Ovary (tissue), 9 donors: ENCODE measurements around the gene SPOCK1. TPM values are rescaled to one million over a fixed set of nuclear protein-coding genes. Genes with fewer than 3 reads are reported as not detected.

Experiments used
- DNase-seq, 5 donors: peaks; one replicate each; pipeline ENCODE4 v3.0.0-alpha.2; 2019 to 2020
- H3K27ac ChIP-seq, 2 donors: fragments of 200-600 bp; one replicate each; pipeline versions ENCODE4 v1.5.1 to v1.8.0; 2019 to 2022
- H3K27me3 ChIP-seq: fragments of 200-600 bp; one replicate; pipeline ENCODE4 v1.8.0; 2022
- H3K36me3 ChIP-seq: fragments of 200-600 bp; sonication (generic); one replicate; pipeline ENCODE4 v1.5.1; 2019
- H3K4me1 ChIP-seq: one replicate; pipeline ENCODE4 v1.8.1; 2013; ENCODE audit warnings: mild to moderate bottlenecking, moderate library complexity; ENCODE audit not compliant: insufficient read depth
- H3K4me3 ChIP-seq: fragments of 200-600 bp; sonication (generic); one replicate; pipeline ENCODE4 v1.5.1; 2017
- H3K9me3 ChIP-seq, 2 donors: fragments of 200-600 bp in 1 of 2; sonication (generic) in 1 of 2; one replicate each; pipeline versions ENCODE4 v1.5.1 to v1.8.1; 2013 to 2019; ENCODE audit warnings: mild to moderate bottlenecking in 1 of 2, moderate library complexity in 1 of 2
- EP300 ChIP-seq: sonication (generic); formaldehyde crosslinking; IDR thresholded peaks from one replicate; pipeline ENCODE4 v1.6.1; 2017; ENCODE audit warnings: antibody characterized with exemption
- POLR2A ChIP-seq: fragments of 450-650 bp; IDR thresholded peaks from one replicate; pipeline ENCODE4 v1.6.1; 2017; ENCODE audit warnings: antibody characterized with exemption, mild to moderate bottlenecking, moderate library complexity
- WGBS, 3 donors: extraction: QIAGEN DNeasy Blood & Tissue Kit in 1 of 3; methylation state at CpG; one replicate each; pipeline versions ENCODE4 v1.1.5 to v1.1.7; 2013 to 2017; 5-methylcytosine and 5-hydroxymethylcytosine counted together
- intact Hi-C, 4 donors: fragments of 100-400 bp; cut with DNase I; formaldehyde crosslinking; loops; one replicate each; pipeline versions ENCODE4 v1.11.0 to v1.15.1; 2022 to 2023
- polyA plus RNA-seq, 2 donors: library from polyadenylated mRNA; stranded (reverse); fragments of 200-250 nt in 1 of 2; fragments of 350-450 nt in 1 of 2; fragmentation: Illumina TruSeq in 1 of 2; extraction: RNeasy Lipid Tissue Mini Kit (QIAGEN cat#74804) in 1 of 2; gene quantifications; one replicate each; pipeline ENCODE4 v1.2.3, GENCODE V29; 2013 to 2014
- total RNA-seq, 7 donors: library from RNA; depleted of rRNA in 2 of 7; stranded (reverse); fragments of >200 nt in 2 of 7; fragmentation: NEBNext Ultra II Directional in 3 of 7; extraction: Animal tissue kit (Norgen Biotek cat#: 25700) in 3 of 7; gene quantifications; one replicate each; pipeline versions ENCODE4 v1.1.0 to v1.2.4, GENCODE V29; 2016 to 2023
- TF ChIP-seq, protein P1 (sequence below), 3 donors: fragments of 450-650 bp in 2 of 3; fragments of 200-600 bp in 1 of 3; IDR thresholded peaks; one replicate each; pipeline versions ENCODE4 v1.5.1 to v1.8.0; 2016 to 2022; ENCODE audit warnings: antibody characterized with exemption in 3 of 3, mild to moderate bottlenecking in 1 of 3
- donor health status: DM: no; HTN: no; CAD: no; lungs with moderate emphysema.
- donor health status: DM: no; HTN: no; CAD: no.
- donor health status: Bipolar disorder and iron deficiency.
- donor health status: DM: yes; HTN: yes; CAD: no.
- donor health status: DM: no; HTN: no; CAD: no.
- donor health status: DM: yes; HTN: yes; CAD: no.

The SPOCK1 gene
- total and polyA plus RNA-seq, 9 donors, result 1.3 to 42.6 (median 10.8) TPM

DNA sequence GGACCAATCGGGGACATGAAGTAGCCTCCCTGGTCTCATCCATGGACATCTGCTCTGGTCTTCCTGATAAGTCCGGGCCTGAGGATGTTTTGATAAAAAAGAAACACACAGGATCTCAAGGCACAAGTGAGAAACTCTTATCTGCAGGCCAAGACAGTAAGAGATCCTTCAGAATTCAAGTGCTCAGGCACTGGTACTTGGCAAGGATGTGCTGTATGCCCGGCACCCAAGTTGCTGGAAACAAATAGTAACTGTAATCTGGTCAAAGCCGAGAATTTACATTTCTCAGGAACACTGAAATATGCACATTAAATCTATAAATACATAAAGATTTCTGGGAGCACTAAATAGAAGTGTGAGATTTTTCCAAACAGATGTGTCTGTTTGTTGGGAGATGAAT, 165.7 kb downstream of the SPOCK1 start:
- no peak overlapping the region for H3K27ac ChIP-seq
- H3K4me3 ChIP-seq, result no peak overlapping the region
- no peaks in the 10 kb centered on the region for H3K27me3 ChIP-seq
- H3K36me3 ChIP-seq, result no peaks in the 10 kb centered on the region
- intact Hi-C loops, result no loop called here
- DNase-seq, result no peak
- H3K9me3 ChIP-seq, result no peaks in the 10 kb centered on the region
- no peaks in the 10 kb centered on the region for H3K4me1 ChIP-seq
- TF ChIP-seq EP300, result no peak
- TF ChIP-seq, protein P1, sequence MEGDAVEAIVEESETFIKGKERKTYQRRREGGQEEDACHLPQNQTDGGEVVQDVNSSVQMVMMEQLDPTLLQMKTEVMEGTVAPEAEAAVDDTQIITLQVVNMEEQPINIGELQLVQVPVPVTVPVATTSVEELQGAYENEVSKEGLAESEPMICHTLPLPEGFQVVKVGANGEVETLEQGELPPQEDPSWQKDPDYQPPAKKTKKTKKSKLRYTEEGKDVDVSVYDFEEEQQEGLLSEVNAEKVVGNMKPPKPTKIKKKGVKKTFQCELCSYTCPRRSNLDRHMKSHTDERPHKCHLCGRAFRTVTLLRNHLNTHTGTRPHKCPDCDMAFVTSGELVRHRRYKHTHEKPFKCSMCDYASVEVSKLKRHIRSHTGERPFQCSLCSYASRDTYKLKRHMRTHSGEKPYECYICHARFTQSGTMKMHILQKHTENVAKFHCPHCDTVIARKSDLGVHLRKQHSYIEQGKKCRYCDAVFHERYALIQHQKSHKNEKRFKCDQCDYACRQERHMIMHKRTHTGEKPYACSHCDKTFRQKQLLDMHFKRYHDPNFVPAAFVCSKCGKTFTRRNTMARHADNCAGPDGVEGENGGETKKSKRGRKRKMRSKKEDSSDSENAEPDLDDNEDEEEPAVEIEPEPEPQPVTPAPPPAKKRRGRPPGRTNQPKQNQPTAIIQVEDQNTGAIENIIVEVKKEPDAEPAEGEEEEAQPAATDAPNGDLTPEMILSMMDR (IDR thresholded peaks at IDR 0.05), result no peak
- no peak for TF ChIP-seq POLR2A
- WGBS, 3 donors, result 24 to 53% (median 33%) methylated on average over 4 of the region's 4 CpGs

DNA sequence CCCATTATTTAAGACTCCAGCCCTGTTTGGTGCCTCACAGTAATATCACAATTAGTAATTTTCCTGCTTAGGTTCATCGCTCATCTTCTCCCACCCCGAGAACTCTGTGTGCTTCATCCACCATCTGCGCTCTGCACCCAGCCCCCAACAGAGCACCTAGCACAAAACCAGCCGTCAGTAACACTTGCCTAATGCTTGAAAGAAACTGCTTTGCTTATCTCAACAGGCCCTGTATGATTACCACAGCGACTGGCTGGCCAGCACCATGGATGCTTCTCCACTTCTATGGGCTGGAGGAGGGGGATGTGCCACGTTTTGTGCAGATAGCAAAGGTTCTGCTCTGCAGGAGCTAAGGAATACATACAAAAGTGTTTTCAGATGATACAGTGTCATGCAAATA, 166.8 kb downstream of the SPOCK1 start:
- Histone ChIP-seq H3K36me3 (no peaks in the 10 kb centered on the region), H3K9me3 (no peaks in the 10 kb centered on the region), H3K4me3 (no peak overlapping the region), H3K27me3 (no peaks in the 10 kb centered on the region), H3K4me1 (no peaks in the 10 kb centered on the region), H3K27ac (no peak overlapping the region)
- no peak for DNase-seq
- WGBS, 3 donors, result 64 to 86% (median 67%) methylated on average over 6 of the region's 6 CpGs
- intact Hi-C loops, result no loop called here
- TF ChIP-seq POLR2A (no peak), EP300 (no peak)
- TF ChIP-seq, protein P1 (IDR thresholded peaks at IDR 0.05), result no peak

DNA sequence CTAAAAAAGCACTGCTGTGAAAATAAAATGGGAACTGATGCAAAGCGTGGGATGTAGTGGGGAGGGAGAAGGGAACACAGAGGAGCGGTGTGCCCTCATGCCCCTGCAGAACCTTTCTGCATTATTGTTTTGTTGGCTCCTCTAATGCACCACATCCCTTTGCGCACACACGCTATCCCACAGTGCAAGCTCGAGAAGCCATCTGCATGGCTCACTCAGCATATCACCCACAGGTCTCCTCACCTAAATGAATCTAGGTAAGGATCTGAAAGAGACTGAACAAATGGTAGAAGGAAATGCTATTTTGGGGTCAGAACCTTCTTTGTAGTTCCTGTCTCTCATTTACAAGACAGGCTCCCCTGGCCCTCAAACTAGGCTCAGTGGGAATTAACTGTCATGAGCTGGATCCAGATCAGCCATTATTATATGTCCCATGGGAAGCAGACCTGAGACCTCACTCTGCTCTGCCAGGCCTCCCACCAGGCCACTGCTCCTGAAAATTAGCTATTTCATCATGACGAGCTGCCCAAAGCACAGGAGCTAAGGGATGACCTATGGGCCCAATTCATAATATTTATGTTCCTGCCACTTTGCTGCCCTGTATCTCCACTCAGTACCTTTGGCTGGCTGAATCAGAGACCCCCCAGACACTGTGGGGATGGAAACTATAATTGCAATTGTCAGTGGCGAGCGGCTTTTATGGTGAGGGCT, 169.4 kb downstream of the SPOCK1 start:
- intact Hi-C loops, result no loop called here
- Histone ChIP-seq H3K4me3 (no peak overlapping the region), H3K9me3 (no peaks in the 10 kb centered on the region), H3K27me3 (no peaks in the 10 kb centered on the region), H3K27ac (no peak overlapping the region), H3K4me1 (no peaks in the 10 kb centered on the region), H3K36me3 (no peaks in the 10 kb centered on the region)
- WGBS, 3 donors, result 76 to 94% (median 81%) methylated on average over 8 of the region's 8 CpGs
- no peak for DNase-seq
- no peak for TF ChIP-seq EP300
- TF ChIP-seq POLR2A, result no peak
- TF ChIP-seq, protein P1 (IDR thresholded peaks at IDR 0.05), result no peak

DNA sequence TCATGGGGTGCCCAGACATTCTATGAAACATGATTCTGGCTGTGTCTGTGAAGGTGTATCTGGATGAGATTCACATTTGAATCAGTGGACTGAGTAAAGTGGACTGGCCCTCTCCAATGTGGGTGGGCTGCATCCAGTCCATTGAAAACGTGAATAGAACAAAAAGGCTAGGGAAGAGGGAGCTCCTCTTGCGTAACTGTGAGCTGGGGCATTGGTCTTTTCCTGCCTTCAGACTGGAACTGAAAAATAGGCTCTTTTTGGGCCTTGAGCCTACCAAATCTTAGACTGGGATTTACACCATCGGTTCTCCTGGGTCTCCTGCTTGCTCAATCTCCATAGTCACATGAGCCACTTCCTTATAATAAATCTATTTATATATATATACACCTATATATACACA, 170.1 kb downstream of the SPOCK1 start:
- WGBS, 3 donors, result 80 to 84% (median 83%) methylated on average over 3 of the region's 3 CpGs
- no peak overlapping the region for H3K27ac ChIP-seq
- intact Hi-C loops, result no loop called here
- no peaks in the 10 kb centered on the region for H3K27me3 ChIP-seq
- TF ChIP-seq EP300 (no peak), POLR2A (no peak)
- TF ChIP-seq, protein P1 (IDR thresholded peaks at IDR 0.05), result no peak
- no peak for DNase-seq
- no peaks in the 10 kb centered on the region for H3K4me1 ChIP-seq
- no peaks in the 10 kb centered on the region for H3K36me3 ChIP-seq
- H3K9me3 ChIP-seq, result no peaks in the 10 kb centered on the region
- no peak overlapping the region for H3K4me3 ChIP-seq
